HL-60 (cell line): Measurements from ENCODE around the gene HAO1.

Experiments
- DNase-seq, 2 experiments: peaks; one replicate each; pipeline ENCODE4 v3.0.0-alpha.2; 2010 to 2020; ENCODE audit warnings: low read depth in 1 of 2, low spot score in 1 of 2
- H3K27ac ChIP-seq: fragments of 250-450 bp; sonication (Bioruptor Pico); replicated peaks from 2 replicates; pipeline ENCODE4 v1.5.1; 2020; ENCODE audit warnings: mild to moderate bottlenecking, moderate library complexity
- H3K27me3 ChIP-seq: fragments of 250-450 bp; sonication (Bioruptor Pico); 2 replicates; pipeline ENCODE4 v1.5.1; 2021; ENCODE audit warnings: mild to moderate bottlenecking, moderate library complexity; ENCODE audit not compliant: insufficient read depth, poor library complexity, severe bottlenecking
- H3K4me3 ChIP-seq: replicated peaks from 2 replicates; pipeline ENCODE4 v1.5.1; 2011; ENCODE audit warnings: mild to moderate bottlenecking, control low read depth, low read length; ENCODE audit not compliant: insufficient read depth
- GABPA ChIP-seq: IDR thresholded peaks from 2 replicates; pipeline ENCODE4 v1.6.1; 2012; ENCODE audit warnings: low read depth
- POLR2AphosphoS5 ChIP-seq: IDR thresholded peaks from 2 replicates; pipeline ENCODE4 v1.6.1; 2012; ENCODE audit warnings: low read depth
- SPI1 ChIP-seq: IDR thresholded peaks from 2 replicates; pipeline ENCODE4 v1.6.1; 2012; ENCODE audit warnings: low read depth, mild to moderate bottlenecking, borderline replicate concordance
- long read RNA-seq: library from polyadenylated mRNA; unstranded; transcript quantifications from one replicate; pipeline ENCODE4 v2.0.0, GENCODE V29; 2020
- TF ChIP-seq, protein P1 (sequence below): IDR thresholded peaks from 2 replicates; pipeline ENCODE4 v1.6.1; 2012; ENCODE audit warnings: low read depth; ENCODE audit not compliant: insufficient replicate concordance
- TF ChIP-seq, protein P2 (sequence below): IDR thresholded peaks from one replicate; pipeline ENCODE4 v1.5.1; 2011; ENCODE audit warnings: low read length, control low read depth, inconsistent platforms; ENCODE audit not compliant: insufficient read depth

The HAO1 gene
- long read RNA-seq: 0 reads

DNA sequence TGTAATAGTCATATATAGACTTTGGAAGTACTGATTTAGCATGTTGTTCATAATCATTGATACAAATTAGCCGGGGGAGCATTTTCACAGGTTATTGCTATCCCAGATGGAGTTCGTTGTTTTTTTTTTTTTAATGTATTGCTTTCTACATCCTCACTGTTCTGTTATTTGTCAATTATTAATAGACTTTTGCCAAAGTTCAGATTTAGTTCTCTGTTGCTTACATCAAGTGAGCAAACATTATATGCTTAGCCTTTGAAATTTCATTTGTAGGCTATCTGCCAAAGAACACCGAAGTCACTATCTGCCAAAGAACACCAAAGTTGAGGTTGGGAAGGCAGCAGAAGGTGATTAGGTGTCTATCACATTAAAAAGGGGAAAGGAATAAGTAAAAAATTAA is at the start of gene HAO1:
HAO1 (minus strand) TSS at position 118 of the 400 bp plus-strand sequence; CDS start at position 82, 36 bp downstream.
- no peak for TF ChIP-seq POLR2AphosphoS5
- TF ChIP-seq, protein P1, sequence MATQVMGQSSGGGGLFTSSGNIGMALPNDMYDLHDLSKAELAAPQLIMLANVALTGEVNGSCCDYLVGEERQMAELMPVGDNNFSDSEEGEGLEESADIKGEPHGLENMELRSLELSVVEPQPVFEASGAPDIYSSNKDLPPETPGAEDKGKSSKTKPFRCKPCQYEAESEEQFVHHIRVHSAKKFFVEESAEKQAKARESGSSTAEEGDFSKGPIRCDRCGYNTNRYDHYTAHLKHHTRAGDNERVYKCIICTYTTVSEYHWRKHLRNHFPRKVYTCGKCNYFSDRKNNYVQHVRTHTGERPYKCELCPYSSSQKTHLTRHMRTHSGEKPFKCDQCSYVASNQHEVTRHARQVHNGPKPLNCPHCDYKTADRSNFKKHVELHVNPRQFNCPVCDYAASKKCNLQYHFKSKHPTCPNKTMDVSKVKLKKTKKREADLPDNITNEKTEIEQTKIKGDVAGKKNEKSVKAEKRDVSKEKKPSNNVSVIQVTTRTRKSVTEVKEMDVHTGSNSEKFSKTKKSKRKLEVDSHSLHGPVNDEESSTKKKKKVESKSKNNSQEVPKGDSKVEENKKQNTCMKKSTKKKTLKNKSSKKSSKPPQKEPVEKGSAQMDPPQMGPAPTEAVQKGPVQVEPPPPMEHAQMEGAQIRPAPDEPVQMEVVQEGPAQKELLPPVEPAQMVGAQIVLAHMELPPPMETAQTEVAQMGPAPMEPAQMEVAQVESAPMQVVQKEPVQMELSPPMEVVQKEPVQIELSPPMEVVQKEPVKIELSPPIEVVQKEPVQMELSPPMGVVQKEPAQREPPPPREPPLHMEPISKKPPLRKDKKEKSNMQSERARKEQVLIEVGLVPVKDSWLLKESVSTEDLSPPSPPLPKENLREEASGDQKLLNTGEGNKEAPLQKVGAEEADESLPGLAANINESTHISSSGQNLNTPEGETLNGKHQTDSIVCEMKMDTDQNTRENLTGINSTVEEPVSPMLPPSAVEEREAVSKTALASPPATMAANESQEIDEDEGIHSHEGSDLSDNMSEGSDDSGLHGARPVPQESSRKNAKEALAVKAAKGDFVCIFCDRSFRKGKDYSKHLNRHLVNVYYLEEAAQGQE: no peak
- no peak for TF ChIP-seq SPI1
- H3K27ac ChIP-seq: no peak within 1 kb of the TSS
- H3K4me3 ChIP-seq: no peak within 1 kb of the TSS
- H3K27me3 ChIP-seq: no peaks in the 10 kb centered on the region
- no peak for DNase-seq

DNA sequence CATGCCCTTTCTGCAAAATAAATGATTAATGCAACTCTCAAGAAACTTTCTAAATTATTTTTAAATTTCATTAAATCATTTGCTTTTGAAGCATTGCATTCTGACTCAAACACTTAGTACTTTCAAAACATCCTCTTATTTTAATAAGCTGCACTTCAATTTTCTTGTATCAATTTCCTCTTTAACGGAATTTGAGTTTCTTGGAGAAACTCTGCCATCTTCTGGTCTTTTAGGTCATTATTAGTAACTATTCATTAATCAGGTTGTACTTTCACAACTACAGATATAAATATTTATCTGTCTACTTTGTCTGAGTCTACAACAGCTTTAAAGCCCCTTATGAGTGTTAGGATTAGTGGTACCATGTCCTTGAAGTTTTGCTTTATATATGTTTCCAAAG is 49.1 kb upstream of the HAO1 start:
- TF ChIP-seq POLR2AphosphoS5 (no peak), GABPA (no peak), SPI1 (no peak)
- TF ChIP-seq, protein P1: no peak
- TF ChIP-seq, protein P2, sequence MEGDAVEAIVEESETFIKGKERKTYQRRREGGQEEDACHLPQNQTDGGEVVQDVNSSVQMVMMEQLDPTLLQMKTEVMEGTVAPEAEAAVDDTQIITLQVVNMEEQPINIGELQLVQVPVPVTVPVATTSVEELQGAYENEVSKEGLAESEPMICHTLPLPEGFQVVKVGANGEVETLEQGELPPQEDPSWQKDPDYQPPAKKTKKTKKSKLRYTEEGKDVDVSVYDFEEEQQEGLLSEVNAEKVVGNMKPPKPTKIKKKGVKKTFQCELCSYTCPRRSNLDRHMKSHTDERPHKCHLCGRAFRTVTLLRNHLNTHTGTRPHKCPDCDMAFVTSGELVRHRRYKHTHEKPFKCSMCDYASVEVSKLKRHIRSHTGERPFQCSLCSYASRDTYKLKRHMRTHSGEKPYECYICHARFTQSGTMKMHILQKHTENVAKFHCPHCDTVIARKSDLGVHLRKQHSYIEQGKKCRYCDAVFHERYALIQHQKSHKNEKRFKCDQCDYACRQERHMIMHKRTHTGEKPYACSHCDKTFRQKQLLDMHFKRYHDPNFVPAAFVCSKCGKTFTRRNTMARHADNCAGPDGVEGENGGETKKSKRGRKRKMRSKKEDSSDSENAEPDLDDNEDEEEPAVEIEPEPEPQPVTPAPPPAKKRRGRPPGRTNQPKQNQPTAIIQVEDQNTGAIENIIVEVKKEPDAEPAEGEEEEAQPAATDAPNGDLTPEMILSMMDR: no peak
- no peaks in the 10 kb centered on the region for H3K27me3 ChIP-seq
- DNase-seq: no peak
- H3K27ac ChIP-seq: no peak overlapping the region
- H3K4me3 ChIP-seq: no peak overlapping the region

DNA sequence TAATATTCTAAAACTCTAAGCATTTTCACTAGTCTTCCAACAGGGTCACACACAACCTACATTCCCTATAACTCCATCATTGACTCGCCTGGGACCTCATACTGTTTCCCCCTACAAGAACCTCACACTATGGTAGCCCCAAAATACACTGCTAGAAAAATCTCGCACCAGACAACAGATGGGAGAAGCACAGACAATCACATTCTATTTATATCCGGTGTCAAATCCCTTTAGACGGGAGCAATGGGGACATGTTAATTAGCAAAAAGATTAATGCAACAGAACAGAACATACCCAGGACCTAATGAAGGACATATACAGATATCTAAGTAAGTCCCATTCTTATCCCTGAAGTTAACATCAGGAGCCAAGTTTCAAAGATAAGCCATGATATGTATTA is 45.7 kb upstream of the HAO1 start:
- TF ChIP-seq, protein P2: no peak
- TF ChIP-seq, protein P1: no peak
- no peak for TF ChIP-seq POLR2AphosphoS5
- TF ChIP-seq GABPA: no peak
- TF ChIP-seq SPI1: no peak
- H3K27ac ChIP-seq: no peak overlapping the region
- H3K27me3 ChIP-seq: no peaks in the 10 kb centered on the region
- H3K4me3 ChIP-seq: no peak overlapping the region
- no peak for DNase-seq

- H3K27ac ChIP-seq: no peak overlapping the region
- DNase-seq: no peak
- TF ChIP-seq, protein P2: no peak
- TF ChIP-seq, protein P1: no peak
- TF ChIP-seq GABPA (no peak), POLR2AphosphoS5 (no peak), SPI1 (no peak)
- H3K27me3 ChIP-seq: no peaks in the 10 kb centered on the region
- no peak overlapping the region for H3K4me3 ChIP-seq
These were observed 43.9 kb upstream of the HAO1 start for GRCh38 chr20:7984192-7984591.
